DLD1 (cell line): ENCODE measurements around the gene PROB1.
"Not testable (repeated sequence)": the region's sequence is repeated elsewhere in the genome, so short reads cannot be mapped to it uniquely, and the experiment has no call there.

Experiments used
- in situ Hi-C: cut with HindIII; loops from 2 replicates; pipeline ENCODE4 v1.10.0; 2017; ENCODE audit warnings: low sequenced_read_pairs

The PROB1 gene

GRCh38 chr5:139394123-139394653, 716 bp downstream of the PROB1 start:
- in situ Hi-C loops = no loop called here

- in situ Hi-C loops = no loop called here
These were observed 1.3 kb downstream of the PROB1 start for GRCh38 chr5:139393497-139394122.

- in situ Hi-C loops = no loop called here
These were observed 2.0 kb downstream of the PROB1 start for GRCh38 chr5:139392678-139393496.

- in situ Hi-C loops = no loop called here
These were observed 2.6 kb downstream of the PROB1 start for GRCh38 chr5:139392324-139392677.

GRCh38 chr5:139391570-139392323, 3.2 kb downstream of the PROB1 start:
- in situ Hi-C loops = no loop called here

GRCh38 chr5:139390639-139391569, 4.0 kb downstream of the PROB1 start:
- in situ Hi-C loops = no loop called here

- in situ Hi-C loops = no loop called here
These were observed 4.9 kb downstream of the PROB1 start, which contains the start of gene MZB1 for GRCh38 chr5:139389701-139390638. Gene MZB1 (minus strand): TSS chr5:139389913. CDS start chr5:139389856, 57 bp downstream.

- in situ Hi-C loops = no loop called here
These were observed 6.6 kb downstream of the PROB1 start for GRCh38 chr5:139388198-139388821.

GRCh38 chr5:139387611-139388197, 7.2 kb downstream of the PROB1 start:
- in situ Hi-C loops = no loop called here

- in situ Hi-C loops = not testable (repeated sequence)
These were observed 7.9 kb downstream of the PROB1 start for GRCh38 chr5:139386956-139387355.

GRCh38 chr5:139386050-139386438, 8.9 kb downstream of the PROB1 start:
- in situ Hi-C loops = no loop called here

GRCh38 chr5:139385061-139386049, 9.5 kb downstream of the PROB1 start:
- in situ Hi-C loops = no loop called here

- in situ Hi-C loops = no loop called here
These were observed 10.3 kb downstream of the PROB1 start for GRCh38 chr5:139384591-139385051.

GRCh38 chr5:139383993-139384590, 10.8 kb downstream of the PROB1 start:
- in situ Hi-C loops = no loop called here

GRCh38 chr5:139383275-139383992, 11.5 kb downstream of the PROB1 start, which contains the start of gene SLC23A1:
Gene SLC23A1 (minus strand): TSS chr5:139383297. CDS start chr5:139383253, 44 bp downstream.
- in situ Hi-C loops = no loop called here

- in situ Hi-C loops = no loop called here
These were observed 12.1 kb downstream of the PROB1 start for GRCh38 chr5:139382807-139383206.
